GM19043 (cell line): ENCODE results near the gene CEP131.
"Not testable (repeated sequence)": the region's sequence is repeated elsewhere in the genome, so short reads cannot be mapped to it uniquely, and the experiment has no call there.

ENCODE experiments used
- ATAC-seq: cut with Tn5 transposase; IDR thresholded peaks from one replicate; pipeline ENCODE4 v1.9.1; 2021; ENCODE audit warnings: low read depth; ENCODE audit not compliant: unreplicated experiment

The CEP131 gene

GRCh38 chr17:81157848-81158687 is 64.7 kb downstream of the CEP131 start:
- ATAC-seq, result no peak

- ATAC-seq, result no peak
These were observed 65.6 kb downstream of the CEP131 start for GRCh38 chr17:81156866-81157805.

- ATAC-seq, result no peak
These were observed 67.8 kb downstream of the CEP131 start for GRCh38 chr17:81154961-81155360.

GRCh38 chr17:81154016-81154415 is 68.7 kb downstream of the CEP131 start:
- ATAC-seq, result not testable (repeated sequence)

- ATAC-seq, result no peak
These were observed 69.4 kb downstream of the CEP131 start for GRCh38 chr17:81153340-81153803.

GRCh38 chr17:81152288-81152828 is 70.4 kb downstream of the CEP131 start:
- ATAC-seq, result no peak

- no peak for ATAC-seq
These were observed 71.5 kb downstream of the CEP131 start for GRCh38 chr17:81151278-81151677.

- no peak for ATAC-seq
These were observed 72.2 kb downstream of the CEP131 start for GRCh38 chr17:81150377-81151077.

GRCh38 chr17:81148986-81149533 is 73.7 kb downstream of the CEP131 start:
- ATAC-seq, result no peak

- ATAC-seq, result no peak
These were observed 74.2 kb downstream of the CEP131 start for GRCh38 chr17:81148571-81148970.

- ATAC-seq, result no peak
These were observed 75.1 kb downstream of the CEP131 start for GRCh38 chr17:81147701-81148100.

- ATAC-seq, result not testable (repeated sequence)
These were observed 76.6 kb downstream of the CEP131 start for GRCh38 chr17:81146208-81146607.

GRCh38 chr17:81144423-81144781 is 78.4 kb downstream of the CEP131 start:
- no peak for ATAC-seq

GRCh38 chr17:81143717-81144422 is 78.9 kb downstream of the CEP131 start:
- no peak for ATAC-seq

GRCh38 chr17:81143200-81143527 is 79.6 kb downstream of the CEP131 start:
- no peak for ATAC-seq

GRCh38 chr17:81142301-81143199 is 80.2 kb downstream of the CEP131 start:
- no peak for ATAC-seq

- ATAC-seq, result no peak
These were observed 82.1 kb downstream of the CEP131 start for GRCh38 chr17:81140695-81141094.

GRCh38 chr17:81140018-81140417 is 82.7 kb downstream of the CEP131 start:
- ATAC-seq, result no peak
